IMR-90 (cell line): ENCODE data around the gene HSD11B1L. TPM values are rescaled to one million over a fixed set of nuclear protein-coding genes. Genes with fewer than 3 reads are reported as not detected.

Source experiments
- ATAC-seq: fragments of 200-7000 bp; cut with Tn5 transposase; 2 replicates; pipeline ENCODE4 v1.9.1; 2020; ENCODE audit warnings: low read depth, mild to moderate bottlenecking, moderate library complexity
- BruUV-seq: library from RNA; stranded (reverse); fragments of 400-500 nt; replicated peaks from 2 replicates; lab custom pipeline; 2021; lab: Mats Ljungman, UMichigan
- CTCF ChIA-PET: fragments of 300-600 bp; formaldehyde crosslinking; extraction: SDS; loops from one replicate; lab custom pipeline; 2021; ENCODE audit warnings: antibody characterized with exemption; lab: Yijun Ruan, JAX
- POLR2A ChIA-PET: fragments of 300-600 bp; sonication (Branson Sonifier 250); formaldehyde crosslinking; loops from one replicate; lab custom pipeline; 2022; ENCODE audit warnings: antibody characterized with exemption; ENCODE audit not compliant: unreplicated experiment; lab: Charles Lee
- DNase-seq: peaks from one replicate; pipeline ENCODE4 v3.0.0; 2013
- H2AFZ ChIP-seq: replicated peaks from 2 replicates; pipeline ENCODE3; 2013; ENCODE audit warnings: low read length, mild to moderate bottlenecking; ENCODE audit not compliant: poor library complexity
- H2AK5ac ChIP-seq: 2 replicates; pipeline ENCODE4 v1.6.1; 2013; ENCODE audit warnings: low read depth, low read length, inconsistent platforms
- H2AK9ac ChIP-seq: replicated peaks from 2 replicates; pipeline ENCODE3; 2013; ENCODE audit warnings: mild to moderate bottlenecking, low read depth, low read length, moderate library complexity; ENCODE audit not compliant: poor library complexity
- H2BK120ac ChIP-seq: 2 replicates; pipeline ENCODE4 v1.6.1; 2013; ENCODE audit warnings: low read depth, low read length, inconsistent platforms
- H2BK15ac ChIP-seq: 3 replicates; pipeline ENCODE4 v1.6.1; 2013; ENCODE audit warnings: low read depth, low read length, inconsistent platforms
- H2BK20ac ChIP-seq: 2 replicates; pipeline ENCODE4 v1.6.1; 2013; ENCODE audit warnings: low read depth, mild to moderate bottlenecking, inconsistent platforms, low read length, moderate library complexity
- H2BK5ac ChIP-seq: 2 replicates; pipeline ENCODE4 v1.6.1; 2013; ENCODE audit warnings: mild to moderate bottlenecking, low read depth, low read length, inconsistent platforms; ENCODE audit not compliant: poor library complexity, severe bottlenecking
- H3K14ac ChIP-seq: replicated peaks from 2 replicates; pipeline ENCODE4 v1.6.1; 2013; ENCODE audit warnings: low read depth, low read length, inconsistent platforms
- H3K18ac ChIP-seq: 2 replicates; pipeline ENCODE4 v1.6.1; 2013; ENCODE audit warnings: low read depth, low read length, control low read depth
- H3K23ac ChIP-seq: 2 replicates; pipeline ENCODE4 v1.6.1; 2013; ENCODE audit warnings: low read depth, low read length, inconsistent platforms
- H3K27ac ChIP-seq: 2 replicates; pipeline ENCODE4 v1.5.1; 2013; ENCODE audit warnings: mild to moderate bottlenecking, control low read depth, low read length; ENCODE audit not compliant: insufficient read depth
- H3K27me3 ChIP-seq: 2 replicates; pipeline ENCODE4 v1.6.1; 2013; ENCODE audit warnings: low read length; ENCODE audit not compliant: control insufficient read depth, insufficient read depth
- H3K36me3 ChIP-seq: 2 replicates; pipeline ENCODE4 v1.6.1; 2013; ENCODE audit warnings: low read length, mixed read lengths; ENCODE audit not compliant: control insufficient read depth, insufficient read depth
- H3K4ac ChIP-seq: 2 replicates; pipeline ENCODE4 v1.6.1; 2013; ENCODE audit warnings: low read depth, low read length, inconsistent platforms
- H3K4me1 ChIP-seq: 2 replicates; pipeline ENCODE4 v1.6.1; 2013; ENCODE audit warnings: low read length, mixed read lengths; ENCODE audit not compliant: control insufficient read depth, insufficient read depth
- H3K4me2 ChIP-seq: 2 replicates; pipeline ENCODE4 v1.6.1; 2013; ENCODE audit warnings: low read depth, mild to moderate bottlenecking, control low read depth, low read length, moderate library complexity
- H3K4me3 ChIP-seq: 2 replicates; pipeline ENCODE4 v1.5.1; 2013; ENCODE audit warnings: low read depth, mild to moderate bottlenecking, control low read depth, low read length, moderate library complexity; ENCODE audit not compliant: insufficient read depth
- H3K56ac ChIP-seq: 2 replicates; pipeline ENCODE4 v1.6.1; 2013; ENCODE audit warnings: low read length, inconsistent platforms; ENCODE audit not compliant: insufficient read depth; ENCODE audit errors: extremely low read depth
- H3K79me1 ChIP-seq, 2 experiments: 2 replicates each; pipeline ENCODE4 v1.6.1; 2013; ENCODE audit warnings: low read length in 2 of 2, inconsistent platforms in 1 of 2, low read depth in 1 of 2
- H3K9ac ChIP-seq: 2 replicates; pipeline ENCODE4 v1.6.1; 2013; ENCODE audit warnings: low read depth, low read length, control low read depth
- H3K9me1 ChIP-seq: 2 replicates; pipeline ENCODE4 v1.6.1; 2013; ENCODE audit warnings: low read length, inconsistent platforms; ENCODE audit not compliant: insufficient read depth
- H3K9me3 ChIP-seq: 2 replicates; pipeline ENCODE4 v1.6.1; 2013; ENCODE audit warnings: low read length; ENCODE audit not compliant: control insufficient read depth, insufficient read depth
- H4K20me1 ChIP-seq: 2 replicates; pipeline ENCODE4 v1.6.1; 2013; ENCODE audit warnings: low read length, inconsistent platforms; ENCODE audit not compliant: insufficient read depth
- H4K5ac ChIP-seq: 2 replicates; pipeline ENCODE4 v1.6.1; 2013; ENCODE audit warnings: mild to moderate bottlenecking, low read depth, low read length, control low read depth
- H4K8ac ChIP-seq, 2 experiments: 2 replicates each; pipeline ENCODE4 v1.6.1; 2013; ENCODE audit warnings: low read depth in 2 of 2, low read length in 2 of 2, control low read depth in 1 of 2, inconsistent platforms in 1 of 2
- H4K91ac ChIP-seq: 2 replicates; pipeline ENCODE4 v1.6.1; 2013; ENCODE audit warnings: low read depth, low read length, inconsistent platforms; ENCODE audit not compliant: insufficient read depth
- BHLHE40 ChIP-seq: fragments of 150-350 bp; IDR thresholded peaks from 2 replicates; pipeline ENCODE4 v1.6.1; 2016; ENCODE audit warnings: mild to moderate bottlenecking, low read depth, low read length
- CEBPB ChIP-seq: IDR thresholded peaks from 2 replicates; pipeline ENCODE4 v1.6.1; 2012; ENCODE audit warnings: low read depth, low read length, improper control_type of control experiment
- CHD1 ChIP-seq: IDR thresholded peaks from 2 replicates; pipeline ENCODE4 v1.6.1; 2012; ENCODE audit warnings: low read depth, low read length, improper control_type of control experiment
- CTCF ChIP-seq: conservative IDR thresholded peaks from 2 replicates; pipeline ENCODE4 v1.5.1; 2012; ENCODE audit warnings: mild to moderate bottlenecking, low read depth, low read length, improper control_type of control experiment
- FOS ChIP-seq: fragments of 150-350 bp; IDR thresholded peaks from 2 replicates; pipeline ENCODE4 v1.6.1; 2016; ENCODE audit warnings: low read depth, low read length
- MAFK ChIP-seq: IDR thresholded peaks from 2 replicates; pipeline ENCODE4 v1.6.1; 2012; ENCODE audit warnings: low read depth, low read length, improper control_type of control experiment
- MAZ ChIP-seq: IDR thresholded peaks from 2 replicates; pipeline ENCODE4 v1.6.1; 2012; ENCODE audit warnings: low read depth, mild to moderate bottlenecking, low read length, improper control_type of control experiment, moderate library complexity, borderline replicate concordance
- MXI1 ChIP-seq: IDR thresholded peaks from 2 replicates; pipeline ENCODE4 v1.6.1; 2012; ENCODE audit warnings: low read depth, mild to moderate bottlenecking, low read length, moderate library complexity, borderline replicate concordance
- NFE2L2 ChIP-seq: fragments of 150-350 bp; IDR thresholded peaks from 2 replicates; pipeline ENCODE4 v1.6.1; 2016; ENCODE audit warnings: low read depth, mild to moderate bottlenecking, low read length
- POLR2A ChIP-seq: IDR thresholded peaks from 2 replicates; pipeline ENCODE4 v1.6.1; 2012; ENCODE audit warnings: mild to moderate bottlenecking, low read depth, low read length
- RAD21 ChIP-seq: IDR thresholded peaks from 2 replicates; pipeline ENCODE4 v1.6.1; 2012; ENCODE audit warnings: low read length, improper control_type of control experiment
- RCOR1 ChIP-seq: IDR thresholded peaks from 2 replicates; pipeline ENCODE4 v1.6.1; 2012; ENCODE audit warnings: mild to moderate bottlenecking, low read length, improper control_type of control experiment; ENCODE audit not compliant: insufficient replicate concordance
- RFX5 ChIP-seq: IDR thresholded peaks from 2 replicates; pipeline ENCODE4 v1.8.0; 2012; ENCODE audit warnings: low read depth, mild to moderate bottlenecking, low read length, moderate library complexity
- USF2 ChIP-seq: fragments of 150-350 bp; IDR thresholded peaks from 2 replicates; pipeline ENCODE4 v1.6.1; 2017; ENCODE audit warnings: mild to moderate bottlenecking, antibody characterized with exemption, low read length, low read depth
- WGBS, 2 experiments: methylation state at CpG; one replicate each; pipeline versions ENCODE4 v1.1.5 to v1.1.7; 2013; ENCODE audit warnings: missing lambda C conversion rate in 2 of 2; ENCODE audit not compliant: insufficient read length in 1 of 2; ENCODE audit errors: extremely low coverage in 2 of 2; 5-methylcytosine and 5-hydroxymethylcytosine counted together
- dilution Hi-C: fragments of 300-500 bp; cut with HindIII; formaldehyde crosslinking; loops from one replicate; pipeline ENCODE4 v1.14.3; 2018; ENCODE audit warnings: low sequenced_read_pairs; ENCODE audit not compliant: unreplicated experiment
- in situ Hi-C: fragments of 300-500 bp; cut with MboI; formaldehyde crosslinking; loops from 3 replicates; pipeline ENCODE4 v1.14.3; 2019; ENCODE audit warnings: low sequenced_read_pairs, inconsistent platforms, mixed read lengths
- intact Hi-C: fragments of 100-400 bp; cut with micrococcal nuclease; formaldehyde crosslinking; loops from 2 replicates; pipeline ENCODE4 v1.10.0; 2022
- polyA plus RNA-seq, 3 experiments: library from polyadenylated mRNA; depleted of rRNA; stranded (reverse); fragments of >200 nt; gene quantifications; 2 replicates each; pipeline ENCODE4 v1.2.3, GENCODE V29; 2012; ENCODE audit warnings: low replicate concordance in 1 of 3
- total RNA-seq: library from RNA; depleted of rRNA; stranded (reverse); fragments of >200 nt; gene quantifications from 2 replicates; pipeline ENCODE4 v1.2.3, GENCODE V29; 2012
- TF ChIP-seq, protein P1 (sequence below): fragments of 150-350 bp; IDR thresholded peaks from 2 replicates; pipeline ENCODE4 v1.6.1; 2016; ENCODE audit warnings: low read depth, mild to moderate bottlenecking, low read length, moderate library complexity, borderline replicate concordance

HSD11B1L gene
- total and polyA plus RNA-seq, 2 of the 4 experiments (the other 2 are of a cell fraction) = 2.2 to 7.2 TPM

DNA sequence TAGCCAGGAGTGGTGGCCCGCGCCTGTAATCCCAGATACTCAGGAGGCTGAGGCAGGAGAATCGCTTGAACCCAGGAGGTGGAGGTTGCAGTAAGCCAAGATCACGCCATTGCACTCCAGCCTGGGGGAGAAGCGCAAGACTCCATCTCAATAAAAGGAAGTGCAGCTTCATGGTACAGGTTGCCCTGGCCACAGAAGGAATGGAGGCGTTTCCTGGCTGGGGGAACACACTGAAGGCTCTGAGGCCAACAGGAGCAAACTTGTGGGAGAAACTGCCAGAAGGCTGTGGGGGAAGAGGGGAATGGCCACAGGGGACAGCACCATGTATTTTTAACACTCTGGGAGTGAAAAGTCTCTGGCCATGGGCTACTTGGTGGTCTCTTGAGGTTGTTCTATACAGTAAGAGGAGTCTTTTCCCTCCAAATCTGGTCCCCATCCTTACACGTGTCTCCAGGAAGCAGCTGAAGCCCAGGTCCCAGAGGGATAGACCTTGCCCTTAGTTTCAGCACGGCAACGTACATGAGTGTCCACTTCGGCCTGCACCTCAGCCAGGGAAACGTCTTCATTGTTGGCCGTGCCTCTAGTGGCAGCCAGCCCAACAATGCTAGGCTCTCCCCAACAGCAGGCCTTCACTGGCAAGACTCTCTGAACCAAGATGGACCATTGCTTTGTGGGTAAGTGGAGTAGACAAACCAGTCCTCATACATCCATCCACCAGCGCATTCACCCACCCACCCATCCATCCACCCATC is 7.9 kb upstream of the HSD11B1L start:
- Histone ChIP-seq H4K8ac (no peak overlapping the region), H4K91ac (no peak overlapping the region), H3K4me2 (no peak overlapping the region), H4K20me1 (peaks cover 8% of the 10 kb centered on the region; the same call in 1 of the 2 replicates), H2AK5ac (no peak overlapping the region), H3K9me1 (peaks cover 7% of the 10 kb centered on the region; the same call in 1 of the 2 replicates), H3K79me1 (peaks cover 3 to 11% of the 10 kb centered on the region in 2 experiments; a peak in 1 of 4 replicates), H3K36me3 (peaks cover 24% of the 10 kb centered on the region), H2AK9ac (no peak overlapping the region), H3K27ac (no peak overlapping the region), H2AFZ (no peak overlapping the region), H2BK15ac (no peak overlapping the region), H2BK5ac (no peak overlapping the region), H3K56ac (no peak overlapping the region), H3K4ac (no peak overlapping the region), H3K18ac (no peak overlapping the region), H2BK20ac (no peak overlapping the region), H4K5ac (no peak overlapping the region), H3K23ac (no peak overlapping the region), H3K9me3 (no peaks in the 10 kb centered on the region), H3K9ac (no peak overlapping the region), H3K27me3 (no peaks in the 10 kb centered on the region), H3K4me3 (no peak overlapping the region), H3K4me1 (no peaks in the 10 kb centered on the region), H3K14ac (no peak overlapping the region), H2BK120ac (no peak overlapping the region)
- in situ Hi-C loops = no loop called here
- ChIA-PET CTCF (no interaction called here), POLR2A (no interaction called here)
- ATAC-seq (no peak), DNase-seq (no peak)
- no TSS peak for BruUV-seq
- dilution Hi-C loops = no loop called here
- intact Hi-C loops = no loop called here
- no peak for TF ChIP-seq NFE2L2
- TF ChIP-seq POLR2A = no peak
- no peak for TF ChIP-seq CHD1
- TF ChIP-seq CTCF = no peak
- no peak for TF ChIP-seq RAD21
- TF ChIP-seq USF2 = no peak
- no peak for TF ChIP-seq RCOR1
- TF ChIP-seq, protein P1, sequence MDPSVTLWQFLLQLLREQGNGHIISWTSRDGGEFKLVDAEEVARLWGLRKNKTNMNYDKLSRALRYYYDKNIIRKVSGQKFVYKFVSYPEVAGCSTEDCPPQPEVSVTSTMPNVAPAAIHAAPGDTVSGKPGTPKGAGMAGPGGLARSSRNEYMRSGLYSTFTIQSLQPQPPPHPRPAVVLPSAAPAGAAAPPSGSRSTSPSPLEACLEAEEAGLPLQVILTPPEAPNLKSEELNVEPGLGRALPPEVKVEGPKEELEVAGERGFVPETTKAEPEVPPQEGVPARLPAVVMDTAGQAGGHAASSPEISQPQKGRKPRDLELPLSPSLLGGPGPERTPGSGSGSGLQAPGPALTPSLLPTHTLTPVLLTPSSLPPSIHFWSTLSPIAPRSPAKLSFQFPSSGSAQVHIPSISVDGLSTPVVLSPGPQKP = no peak
- TF ChIP-seq FOS = no peak
- no peak for TF ChIP-seq MAZ
- no peak for TF ChIP-seq CEBPB
- no peak for TF ChIP-seq MAFK
- no peak for TF ChIP-seq BHLHE40
- no peak for TF ChIP-seq MXI1
- TF ChIP-seq RFX5 = no peak
- WGBS, 2 experiments = 94% methylated on average over 7 of the region's 13 CpGs; no CpG with 5 or more reads in 1 of the 2 experiments
